ENCODE results near the gene IL4R. TPM values are rescaled to one million over a fixed set of nuclear protein-coding genes. Genes with fewer than 3 reads are reported as not detected.
A peak's percentile ranks its signal among the peaks of the same experiment; 100 is the strongest.
"Not testable (repeated sequence)": the region's sequence is repeated elsewhere in the genome, so short reads cannot be mapped to it uniquely, and the experiment has no call there.

IL4R gene
- total RNA-seq, 1 donor from 2014 or later = 434 TPM

DNA sequence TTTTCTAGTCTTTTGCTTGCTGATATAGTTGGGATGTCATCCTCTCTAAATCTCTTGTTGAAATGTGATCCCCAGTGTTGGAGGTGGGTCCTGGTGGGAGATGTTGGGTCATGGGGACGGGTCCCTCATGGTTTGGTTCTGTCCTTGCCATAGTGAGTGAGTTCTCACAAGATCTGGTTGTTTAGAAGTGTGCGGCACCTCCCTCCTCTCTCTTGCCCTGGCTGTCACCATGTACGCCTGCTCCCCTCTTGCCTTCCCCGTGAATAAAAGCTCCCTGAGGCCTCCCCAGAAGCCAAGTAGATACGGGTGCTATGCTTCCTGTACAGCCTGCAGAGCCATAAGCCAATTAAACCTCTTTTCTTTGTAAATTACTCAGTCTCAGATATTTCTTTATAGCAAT, 15.2 kb downstream of the IL4R start:
- H3K27ac Mint-ChIP-seq = peak overlapping the region; percentile 92
- H3K9me3 Mint-ChIP-seq = no peaks in the 10 kb centered on the region
- H3K27me3 Mint-ChIP-seq (ENCODE audit: low read depth) = no peaks in the 10 kb centered on the region
- intact Hi-C loops (cut with micrococcal nuclease) = no loop called here
- DNase-seq (ENCODE audit: low spot score) = no peak
- peak overlapping the region; percentile 42 for H3K4me3 Mint-ChIP-seq (ENCODE audit: low read depth)
- peaks cover 96% of the 10 kb centered on the region for H3K36me3 Mint-ChIP-seq (ENCODE audit: low read depth)
- peaks cover 69% of the 10 kb centered on the region for H3K4me1 Mint-ChIP-seq (ENCODE audit: low read depth)

DNA sequence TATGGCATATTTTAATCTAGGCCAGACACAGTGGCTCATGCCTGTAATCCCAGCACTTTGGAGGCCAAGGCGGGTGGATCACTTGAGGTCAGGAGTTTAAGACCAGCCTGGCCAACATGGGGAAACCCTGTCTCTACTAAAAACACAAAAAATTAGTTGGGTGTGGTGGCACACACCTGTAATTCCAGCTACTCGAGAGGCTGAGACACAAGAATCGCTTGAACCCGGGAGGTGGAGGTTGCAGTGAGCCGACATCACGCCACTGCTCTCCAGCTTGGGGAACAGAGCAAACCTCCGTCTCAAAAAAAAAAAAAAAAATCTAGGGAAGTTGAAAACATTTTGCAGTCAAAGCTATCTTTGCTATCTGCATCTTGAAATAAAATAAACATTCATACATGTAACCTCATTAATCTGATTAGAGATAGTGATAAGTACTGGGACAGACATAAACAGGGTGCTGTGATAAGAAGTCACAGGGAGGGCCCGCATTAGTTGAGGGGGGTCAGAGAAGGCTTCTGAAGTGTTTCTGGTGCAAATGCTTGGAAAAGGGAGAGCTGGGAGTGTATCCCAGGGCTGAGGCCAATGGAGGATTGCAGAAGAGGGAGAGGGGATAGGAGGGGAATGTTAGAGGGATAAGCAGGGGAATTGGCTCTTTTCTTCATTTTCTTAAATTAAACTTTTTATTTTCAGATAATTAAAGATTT, 15.8 kb downstream of the IL4R start:
- Mint-ChIP-seq H3K4me1 (ENCODE audit: low read depth) (peaks cover 70% of the 10 kb centered on the region), H3K27ac (peak overlapping the region; percentile 92), H3K36me3 (ENCODE audit: low read depth) (peaks cover 96% of the 10 kb centered on the region), H3K4me3 (ENCODE audit: low read depth) (peak overlapping the region; percentile 26)
- H3K27me3 Mint-ChIP-seq (ENCODE audit: low read depth); intact Hi-C loops (cut with micrococcal nuclease); DNase-seq (ENCODE audit: low spot score); H3K9me3 Mint-ChIP-seq: not testable (repeated sequence)

DNA sequence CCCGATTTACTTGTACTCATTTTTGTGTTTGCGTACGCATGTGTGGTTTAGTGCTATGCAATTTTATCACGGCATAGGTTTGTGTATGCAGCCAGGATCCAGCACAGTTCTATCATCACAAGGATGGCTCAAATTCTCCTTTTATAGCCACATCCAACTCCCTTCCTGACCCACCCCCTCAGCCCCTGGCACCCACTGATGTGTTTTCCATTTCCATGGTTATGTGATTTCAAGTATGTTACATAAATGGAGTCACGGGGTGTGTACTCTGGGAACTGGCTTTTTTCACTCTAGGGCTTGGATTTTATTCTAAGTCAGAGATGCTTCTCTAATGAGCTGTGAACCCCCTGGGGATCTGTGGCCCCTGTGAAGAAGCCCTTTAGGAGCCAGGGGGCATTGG, 16.8 kb downstream of the IL4R start:
- no peak for DNase-seq (ENCODE audit: low spot score)
- H3K36me3 Mint-ChIP-seq (ENCODE audit: low read depth) = peaks cover 96% of the 10 kb centered on the region
- intact Hi-C loops (cut with micrococcal nuclease) = no loop called here
- no peak overlapping the region for H3K4me3 Mint-ChIP-seq (ENCODE audit: low read depth)
- H3K9me3 Mint-ChIP-seq = no peaks in the 10 kb centered on the region
- peak overlapping the region; percentile 73 for H3K27ac Mint-ChIP-seq
- peaks cover 70% of the 10 kb centered on the region for H3K4me1 Mint-ChIP-seq (ENCODE audit: low read depth)
- H3K27me3 Mint-ChIP-seq (ENCODE audit: low read depth) = no peaks in the 10 kb centered on the region

DNA sequence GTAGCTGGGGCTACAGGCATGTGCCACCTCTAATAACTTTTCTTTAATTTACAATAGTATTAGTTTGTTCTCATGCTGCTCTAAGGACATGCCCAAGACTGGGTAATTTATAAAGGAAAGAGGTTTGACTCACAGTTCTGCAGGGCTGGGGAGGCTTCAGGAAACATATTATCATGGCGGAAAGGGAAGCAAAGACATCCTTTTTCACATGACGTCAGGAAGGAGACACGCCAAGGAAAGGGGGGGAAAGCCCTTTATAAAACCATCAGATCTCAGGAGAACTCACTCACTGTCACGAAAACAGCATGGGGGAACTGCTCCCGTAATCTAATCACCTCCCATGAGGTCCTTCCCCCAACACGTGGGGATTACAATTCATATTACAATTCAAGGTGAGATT, 18.3 kb downstream of the IL4R start:
- no peaks in the 10 kb centered on the region for H3K9me3 Mint-ChIP-seq

DNA sequence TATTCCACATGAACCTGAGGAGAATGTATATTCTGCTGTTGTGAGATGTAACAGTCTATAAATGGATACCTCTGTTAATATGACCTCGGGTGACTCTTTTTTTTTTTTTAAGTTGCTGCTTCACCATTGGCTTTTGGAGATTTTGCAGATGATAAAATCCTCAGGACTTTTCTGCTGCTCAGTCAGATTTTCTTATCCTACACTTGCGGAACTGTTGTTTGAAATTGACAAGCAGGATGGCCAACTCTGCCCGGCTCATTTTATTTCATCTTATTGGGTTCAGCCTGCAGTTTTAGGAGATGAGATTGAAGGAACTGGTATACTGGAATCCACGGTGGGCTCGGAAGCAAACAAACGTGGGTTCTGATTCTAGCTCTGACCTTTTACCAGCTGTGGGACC, 19.3 kb downstream of the IL4R start:
- H3K27ac Mint-ChIP-seq = peak overlapping the region; percentile 34

More for the DNA sequence above, 18.3 kb downstream of the IL4R start:
- Mint-ChIP-seq H3K36me3 (ENCODE audit: low read depth) (peaks cover 95% of the 10 kb centered on the region), H3K27ac (peak overlapping the region; percentile 42), H3K4me1 (ENCODE audit: low read depth) (peaks cover 71% of the 10 kb centered on the region), H3K27me3 (ENCODE audit: low read depth) (no peaks in the 10 kb centered on the region), H3K4me3 (ENCODE audit: low read depth) (no peak overlapping the region)
- intact Hi-C loops (cut with micrococcal nuclease) = no loop called here
- DNase-seq (ENCODE audit: low spot score) = no peak

DNA sequence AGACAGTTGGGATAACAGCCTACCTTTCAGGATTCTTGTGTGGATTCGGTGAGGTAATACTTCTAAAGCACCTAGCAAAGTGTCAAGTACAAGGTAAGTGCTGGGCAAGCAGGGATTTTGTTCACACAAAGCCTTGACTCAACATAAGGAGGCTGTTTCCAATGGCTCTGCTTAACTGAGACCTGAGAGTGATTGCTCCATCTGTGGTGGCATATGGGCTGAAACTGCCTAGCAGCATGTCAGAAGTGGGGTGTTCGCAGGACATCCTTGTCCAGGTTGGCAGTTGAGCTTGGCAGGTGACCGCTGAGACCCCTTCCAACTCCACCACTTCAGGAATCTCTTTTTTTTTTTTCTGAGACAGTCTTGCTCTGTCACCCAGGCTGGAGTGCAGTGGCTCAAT, 19.8 kb downstream of the IL4R start:
- no peaks in the 10 kb centered on the region for H3K27me3 Mint-ChIP-seq (ENCODE audit: low read depth)
- no peaks in the 10 kb centered on the region for H3K9me3 Mint-ChIP-seq
- no peak overlapping the region for H3K4me3 Mint-ChIP-seq (ENCODE audit: low read depth)
- H3K4me1 Mint-ChIP-seq (ENCODE audit: low read depth) = peaks cover 70% of the 10 kb centered on the region
- H3K36me3 Mint-ChIP-seq (ENCODE audit: low read depth) = peaks cover 96% of the 10 kb centered on the region
- intact Hi-C loops (cut with micrococcal nuclease) = no loop called here
- H3K27ac Mint-ChIP-seq = no peak overlapping the region
- DNase-seq (ENCODE audit: low spot score) = no peak

More for the DNA sequence above, 19.3 kb downstream of the IL4R start:
- no peak for DNase-seq (ENCODE audit: low spot score)
- intact Hi-C loops (cut with micrococcal nuclease) = no loop called here
- peaks cover 67% of the 10 kb centered on the region for H3K4me1 Mint-ChIP-seq (ENCODE audit: low read depth)
- H3K4me3 Mint-ChIP-seq (ENCODE audit: low read depth) = no peak overlapping the region
- peaks cover 96% of the 10 kb centered on the region for H3K36me3 Mint-ChIP-seq (ENCODE audit: low read depth)
- no peaks in the 10 kb centered on the region for H3K9me3 Mint-ChIP-seq
- no peaks in the 10 kb centered on the region for H3K27me3 Mint-ChIP-seq (ENCODE audit: low read depth)

DNA sequence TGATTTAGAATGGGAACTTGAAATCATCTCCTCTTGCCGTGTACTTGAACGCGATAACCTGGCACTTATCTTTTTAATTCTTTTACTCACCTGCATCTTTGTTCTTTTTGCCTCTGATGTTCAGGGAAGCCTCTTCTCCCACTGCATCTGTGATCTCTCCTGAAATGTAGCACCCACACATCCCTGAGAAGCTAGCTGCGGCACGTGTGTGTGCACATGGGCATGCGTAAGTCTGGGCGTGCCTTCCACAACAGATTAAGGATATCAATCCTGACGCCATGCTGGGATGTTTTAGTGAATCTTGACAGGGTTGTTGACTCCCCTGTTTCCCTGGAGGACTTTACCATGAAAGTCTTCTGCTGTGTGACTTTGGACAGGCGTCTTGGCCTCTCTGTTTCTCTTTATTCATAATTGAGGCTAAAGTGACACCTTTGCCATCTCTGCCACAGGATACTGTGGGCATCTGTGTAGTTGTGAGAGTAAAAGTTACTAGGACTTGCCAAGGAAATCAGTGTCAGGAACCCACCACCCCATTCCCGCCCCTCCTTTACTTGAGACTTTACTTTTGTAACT, 20.5 kb downstream of the IL4R start:
- Mint-ChIP-seq H3K9me3 (no peaks in the 10 kb centered on the region), H3K4me3 (ENCODE audit: low read depth) (peak overlapping the region; percentile 10), H3K27me3 (ENCODE audit: low read depth) (no peaks in the 10 kb centered on the region), H3K36me3 (ENCODE audit: low read depth) (peaks cover 96% of the 10 kb centered on the region), H3K4me1 (ENCODE audit: low read depth) (peaks cover 63% of the 10 kb centered on the region), H3K27ac (peak overlapping the region; percentile 88)
- intact Hi-C loops (cut with micrococcal nuclease) = no loop called here
- no peak for DNase-seq (ENCODE audit: low spot score)

DNA sequence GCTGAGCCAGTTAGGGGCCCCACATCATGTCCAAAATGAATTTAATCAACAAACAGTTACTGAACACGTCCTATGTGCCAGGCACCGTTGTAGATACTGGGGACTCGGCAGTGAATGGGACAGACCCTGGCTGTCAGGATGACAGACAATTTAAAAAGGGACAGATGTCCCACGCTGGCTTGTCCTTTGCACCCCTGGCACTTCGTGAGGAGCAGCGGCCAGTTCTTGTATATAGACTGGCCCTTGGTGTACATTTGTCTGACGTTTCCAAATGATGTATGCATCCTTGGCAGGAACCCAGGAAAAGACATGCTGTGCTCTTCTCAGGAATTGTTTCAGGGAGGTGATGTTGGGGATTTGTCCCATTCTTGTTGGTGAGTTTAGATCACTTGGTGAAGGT, 21.1 kb downstream of the IL4R start:
- Mint-ChIP-seq H3K9me3 (no peaks in the 10 kb centered on the region), H3K27ac (peak overlapping the region; percentile 49), H3K27me3 (ENCODE audit: low read depth) (no peaks in the 10 kb centered on the region), H3K4me1 (ENCODE audit: low read depth) (peaks cover 61% of the 10 kb centered on the region), H3K4me3 (ENCODE audit: low read depth) (no peak overlapping the region), H3K36me3 (ENCODE audit: low read depth) (peaks cover 96% of the 10 kb centered on the region)
- intact Hi-C loops (cut with micrococcal nuclease) = no loop called here
- DNase-seq (ENCODE audit: low spot score) = no peak

DNA sequence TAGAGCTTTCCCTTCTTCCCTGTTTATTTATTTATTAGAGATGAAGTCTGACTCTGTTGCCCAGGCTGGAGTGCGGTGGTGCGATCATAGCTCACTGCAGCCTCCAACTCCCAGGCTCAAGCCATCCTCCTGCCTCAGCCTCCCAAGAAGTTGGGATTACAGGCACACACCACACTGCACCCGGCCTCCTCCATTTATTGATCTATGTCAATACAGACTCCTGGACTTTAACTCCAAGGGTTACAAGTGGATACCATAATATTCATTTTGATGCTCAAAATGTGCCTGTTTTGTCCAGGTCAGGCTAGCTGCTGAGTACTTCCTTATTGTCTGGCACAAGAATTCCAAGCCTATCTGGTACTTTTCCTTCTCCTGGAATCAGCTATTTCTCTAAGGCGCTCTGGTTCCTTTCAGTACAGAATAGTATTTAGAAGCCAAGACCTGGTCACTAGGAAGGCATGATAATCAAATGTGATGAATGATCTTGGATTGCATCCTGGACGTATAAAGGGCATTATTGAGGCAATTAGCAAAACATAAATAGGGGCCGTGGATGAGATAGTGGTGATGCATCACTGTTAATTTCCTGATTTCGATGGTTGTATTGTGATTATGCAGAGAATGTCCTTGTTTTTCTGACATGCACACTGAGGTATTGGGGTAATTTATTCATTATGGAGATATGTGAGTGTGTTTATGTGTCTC, 21.7 kb downstream of the IL4R start:
- no peak for DNase-seq (ENCODE audit: low spot score)
- Mint-ChIP-seq H3K27ac (peak overlapping the region; percentile 52), H3K36me3 (ENCODE audit: low read depth) (peaks cover 96% of the 10 kb centered on the region), H3K4me3 (ENCODE audit: low read depth) (no peak overlapping the region), H3K27me3 (ENCODE audit: low read depth) (no peaks in the 10 kb centered on the region), H3K9me3 (no peaks in the 10 kb centered on the region), H3K4me1 (ENCODE audit: low read depth) (peaks cover 57% of the 10 kb centered on the region)
- intact Hi-C loops (cut with micrococcal nuclease) = no loop called here

DNA sequence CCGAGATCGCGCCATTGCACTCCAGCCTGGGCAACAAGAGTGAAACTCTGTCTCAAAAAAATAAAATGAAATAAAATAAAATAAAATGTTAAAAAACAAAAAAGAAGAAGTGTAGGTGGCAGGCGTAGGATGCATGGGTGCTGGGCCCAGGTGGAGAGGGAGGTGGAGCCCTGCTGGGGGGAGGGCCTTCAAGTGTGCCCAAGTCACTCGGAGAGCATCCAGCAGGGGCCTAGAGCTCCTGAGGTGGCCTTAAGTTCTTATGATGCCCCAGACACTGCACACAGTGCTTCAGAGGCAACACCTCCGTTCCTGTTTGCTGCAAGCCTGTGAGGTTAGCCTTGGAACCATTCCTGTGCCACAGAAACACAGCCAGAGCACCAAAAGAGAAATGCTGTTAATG, 23.2 kb downstream of the IL4R start:
- H3K27ac Mint-ChIP-seq = peak overlapping the region; percentile 72
- no peaks in the 10 kb centered on the region for H3K27me3 Mint-ChIP-seq (ENCODE audit: low read depth)
- H3K4me1 Mint-ChIP-seq (ENCODE audit: low read depth) = peaks cover 56% of the 10 kb centered on the region
- H3K9me3 Mint-ChIP-seq = no peaks in the 10 kb centered on the region
- DNase-seq (ENCODE audit: low spot score) = no peak
- intact Hi-C loops (cut with micrococcal nuclease) = no loop called here
- peaks cover 96% of the 10 kb centered on the region for H3K36me3 Mint-ChIP-seq (ENCODE audit: low read depth)
- no peak overlapping the region for H3K4me3 Mint-ChIP-seq (ENCODE audit: low read depth)

DNA sequence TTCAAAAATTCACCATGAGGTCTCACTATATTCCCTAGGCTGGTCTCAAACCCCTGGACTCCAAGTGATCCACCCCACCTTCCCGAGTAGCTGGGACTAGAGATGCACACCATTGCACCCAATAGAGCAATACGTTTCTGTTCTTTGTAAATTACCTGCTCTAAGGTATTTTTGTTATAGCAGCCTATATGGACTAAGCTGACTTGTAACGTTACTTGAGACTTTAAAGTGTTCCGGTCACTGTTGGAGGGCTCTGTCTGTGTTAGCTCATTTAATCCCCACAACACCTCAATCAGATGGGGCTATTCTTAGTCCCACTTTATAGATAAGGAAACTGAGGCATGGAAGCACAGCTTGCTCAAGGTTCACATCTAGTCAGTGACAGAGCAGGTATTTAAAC, 25.4 kb downstream of the IL4R start:
- Mint-ChIP-seq H3K36me3 (ENCODE audit: low read depth) (peaks cover 94% of the 10 kb centered on the region), H3K27me3 (ENCODE audit: low read depth) (no peaks in the 10 kb centered on the region), H3K9me3 (no peaks in the 10 kb centered on the region), H3K4me1 (ENCODE audit: low read depth) (peaks cover 44% of the 10 kb centered on the region), H3K27ac (peak overlapping the region; percentile 42), H3K4me3 (ENCODE audit: low read depth) (no peak overlapping the region)
- intact Hi-C loops (cut with micrococcal nuclease) = no loop called here
- no peak for DNase-seq (ENCODE audit: low spot score)

DNA sequence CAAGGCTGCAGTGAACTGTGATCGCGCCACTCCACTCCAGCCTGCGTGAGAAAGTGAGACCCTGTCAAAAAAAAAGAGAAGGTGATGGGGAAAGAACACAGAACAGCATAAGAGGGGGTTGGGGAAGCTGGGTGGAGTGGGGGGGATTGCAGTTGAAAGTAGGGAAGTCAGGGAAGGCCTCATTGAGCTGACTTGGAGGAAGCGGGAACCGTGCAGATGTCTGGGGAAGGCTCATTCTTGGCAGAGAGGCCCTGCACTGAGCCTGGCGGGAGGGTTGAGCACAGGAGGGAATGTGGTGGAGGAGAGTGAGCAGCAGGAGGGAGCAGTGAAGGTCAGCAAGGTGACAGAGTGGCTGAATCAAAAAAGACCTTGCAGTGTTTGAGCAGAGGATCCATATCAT, 26.9 kb downstream of the IL4R start:
- Mint-ChIP-seq H3K27ac (peak overlapping the region; percentile 50), H3K9me3 (no peaks in the 10 kb centered on the region), H3K4me1 (ENCODE audit: low read depth) (peaks cover 32% of the 10 kb centered on the region), H3K36me3 (ENCODE audit: low read depth) (peaks cover 94% of the 10 kb centered on the region), H3K27me3 (ENCODE audit: low read depth) (no peaks in the 10 kb centered on the region), H3K4me3 (ENCODE audit: low read depth) (no peak overlapping the region)
- no peak for DNase-seq (ENCODE audit: low spot score)
- intact Hi-C loops (cut with micrococcal nuclease) = no loop called here

DNA sequence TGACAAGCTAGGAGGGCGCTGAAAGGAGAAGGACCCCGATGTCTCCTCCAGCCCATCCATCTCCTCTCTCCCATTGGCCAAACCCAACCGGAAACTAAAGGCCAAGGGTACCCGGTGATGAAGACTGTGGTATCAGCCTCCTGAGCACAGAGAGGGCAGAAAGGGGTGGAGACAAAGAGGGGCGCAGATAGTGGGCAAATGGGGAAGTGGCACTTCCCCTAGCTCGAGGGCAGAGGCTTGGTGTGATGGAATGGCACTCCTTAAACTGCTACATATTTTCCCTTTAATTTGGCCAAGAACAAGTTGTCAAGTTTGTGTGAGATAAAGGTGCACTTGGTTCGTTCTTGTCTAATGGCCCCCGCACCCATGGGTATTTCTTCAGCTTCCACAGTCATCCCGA, 27.8 kb downstream of the IL4R start:
- no peak for DNase-seq (ENCODE audit: low spot score)
- Mint-ChIP-seq H3K9me3 (no peaks in the 10 kb centered on the region), H3K4me1 (ENCODE audit: low read depth) (peaks cover 23% of the 10 kb centered on the region), H3K27me3 (ENCODE audit: low read depth) (no peaks in the 10 kb centered on the region), H3K4me3 (ENCODE audit: low read depth) (no peak overlapping the region), H3K36me3 (ENCODE audit: low read depth) (peaks cover 93% of the 10 kb centered on the region), H3K27ac (no peak overlapping the region)
- intact Hi-C loops (cut with micrococcal nuclease) = no loop called here

All from activated T-helper 2 cell treated with anti-CD3 and anti-CD28 coated beads, Interferon-gamma antibody, Interleukin-2, Interleukin-4, amounts not matched to agents 10 μg/mL and 5 μg/mL and 100 μg/mL, durations not matched to agents 14 hours and 24 hours and 36 hours (primary cell).